GM10248 (cell line): Measurements from ENCODE around the gene AGFG2.

Experiments
- CTCF ChIA-PET: fragments of 300-600 bp; sonication (Branson Sonifier 250); formaldehyde crosslinking; extraction: SDS; loops from one replicate; lab custom pipeline; 2021; ENCODE audit warnings: antibody characterized with exemption; lab: Yijun Ruan, JAX
- POLR2A ChIA-PET: fragments of 350-650 bp; sonication (Branson Sonifier 250); formaldehyde crosslinking; extraction: SDS; loops from one replicate; lab custom pipeline; 2020; ENCODE audit warnings: antibody characterized with exemption; lab: Yijun Ruan, JAX
- DNase-seq: peaks from one replicate; pipeline ENCODE4 v3.0.0; 2012; ENCODE audit errors: extremely low spot score
- CTCF ChIP-seq: IDR thresholded peaks from 2 replicates; pipeline ENCODE4 v1.5.1; 2012; ENCODE audit warnings: mild to moderate bottlenecking, low read depth; ENCODE audit errors: extremely low read depth, missing control alignments, control extremely low read depth

AGFG2 gene

GRCh38 chr7:100580466-100581283 lies 41.7 kb downstream of the AGFG2 start:
- no peak for DNase-seq
- TF ChIP-seq CTCF: no peak
- ChIA-PET CTCF (interaction anchor here (1.2 to 1.9 kb wide), 3 partner anchors 12 to 21 kb away, joined by 7 to 10 read pairs (median 9); no protein-coding TSS in a partner anchor), POLR2A (no interaction called here)

GRCh38 chr7:100582041-100582579 lies 43.1 kb downstream of the AGFG2 start:
- TF ChIP-seq CTCF: no peak
- DNase-seq: no peak
- CTCF ChIA-PET: interaction anchor here (1.0 to 1.9 kb wide), 5 partner anchors 9 to 22 kb away, joined by 3 to 10 read pairs (median 7); no protein-coding TSS in a partner anchor
- POLR2A ChIA-PET: no interaction called here

- no peak for DNase-seq
- CTCF ChIA-PET: interaction anchor here (1.7 to 3.1 kb wide), 4 partner anchors 10 to 23 kb away, joined by 3 to 20 read pairs (median 10); no protein-coding TSS in a partner anchor
Observed at GRCh38 chr7:100582650-100583049, 43.6 kb downstream of the AGFG2 start.

GRCh38 chr7:100583132-100584053 lies 44.4 kb downstream of the AGFG2 start:
- ChIA-PET CTCF (interaction anchor here (1.3 to 3.1 kb wide), 7 partner anchors 10 to 146 kb away, joined by 3 to 20 read pairs (median 7); no protein-coding TSS in a partner anchor), POLR2A (interaction anchor here (0.5 to 1.5 kb wide), 2 partner anchors 18 to 147 kb away, joined by 3 to 9 read pairs; partner anchors contain the start of gene PPP1R35)
- peak; percentile 56 for DNase-seq
- TF ChIP-seq CTCF: no peak

More at GRCh38 chr7:100582650-100583049, 43.6 kb downstream of the AGFG2 start:
- no peak for TF ChIP-seq CTCF
- POLR2A ChIA-PET: interaction anchor here (0.5 kb wide), 1 partner anchor 19 kb away, joined by 9 read pairs; no protein-coding TSS in a partner anchor

- CTCF ChIA-PET: interaction anchor here (1.3 to 3.1 kb wide), 8 partner anchors 13 to 147 kb away, joined by 4 to 20 read pairs (median 8); partner anchors contain the start of genes MOSPD3 and POP7
- POLR2A ChIA-PET: interaction anchor here (0.5 to 1.5 kb wide), 2 partner anchors 48 to 148 kb away, joined by 3 to 5 read pairs; partner anchors contain the start of gene PPP1R35
- DNase-seq: no peak
- no peak for TF ChIP-seq CTCF
Observed at GRCh38 chr7:100584054-100584682, 45.2 kb downstream of the AGFG2 start.
